H9 (cell line): ENCODE data around the gene NEB. TPM values are rescaled to one million over a fixed set of nuclear protein-coding genes. Genes with fewer than 3 reads are reported as not detected.

Experiments
- DNase-seq: peaks from one replicate; pipeline ENCODE4 v3.0.0-alpha.2; 2017
- H2AFZ ChIP-seq: one replicate; pipeline ENCODE4 v1.6.1; 2013; ENCODE audit warnings: mild to moderate bottlenecking, low read length, control low read depth, moderate library complexity
- H2AK5ac ChIP-seq: 2 replicates; pipeline ENCODE4 v1.6.1; 2013; ENCODE audit warnings: low read length, control low read depth, mixed read lengths; ENCODE audit not compliant: insufficient read length
- H2BK120ac ChIP-seq: one replicate; pipeline ENCODE4 v1.6.1; 2013; ENCODE audit warnings: low read depth, mild to moderate bottlenecking, low read length, control low read depth, inconsistent platforms; ENCODE audit not compliant: poor library complexity, severe bottlenecking
- H2BK12ac ChIP-seq: 2 replicates; pipeline ENCODE4 v1.6.1; 2013; ENCODE audit warnings: low read length, control low read depth, mixed read lengths, low read depth; ENCODE audit not compliant: insufficient read length
- H2BK15ac ChIP-seq: 2 replicates; pipeline ENCODE4 v1.6.1; 2013; ENCODE audit warnings: low read depth, low read length, control low read depth
- H2BK20ac ChIP-seq: one replicate; pipeline ENCODE4 v1.6.1; 2013; ENCODE audit warnings: low read depth, mild to moderate bottlenecking, low read length, control low read depth, inconsistent platforms; ENCODE audit not compliant: poor library complexity, severe bottlenecking
- H2BK5ac ChIP-seq: 2 replicates; pipeline ENCODE4 v1.6.1; 2013; ENCODE audit warnings: low read length, control low read depth, mixed read lengths; ENCODE audit not compliant: insufficient read length
- H3K14ac ChIP-seq: 2 replicates; pipeline ENCODE4 v1.6.1; 2013; ENCODE audit warnings: low read length, control low read depth; ENCODE audit not compliant: insufficient read depth
- H3K18ac ChIP-seq: 2 replicates; pipeline ENCODE4 v1.6.1; 2013; ENCODE audit warnings: low read depth, mild to moderate bottlenecking, mixed read lengths, low read length, control low read depth; ENCODE audit not compliant: insufficient read length
- H3K23ac ChIP-seq: 2 replicates; pipeline ENCODE4 v1.6.1; 2013; ENCODE audit warnings: low read length, control low read depth, mixed read lengths, low read depth; ENCODE audit not compliant: insufficient read length
- H3K23me2 ChIP-seq: 2 replicates; pipeline ENCODE4 v1.6.1; 2013; ENCODE audit warnings: low read depth, mild to moderate bottlenecking, mixed read lengths, low read length, control low read depth; ENCODE audit not compliant: insufficient read length, poor library complexity, severe bottlenecking
- H3K27ac ChIP-seq: 2 replicates; pipeline ENCODE4 v1.5.1; 2013; ENCODE audit warnings: low read length, control low read depth, mixed read lengths, low read depth; ENCODE audit not compliant: insufficient read length
- H3K27me3 ChIP-seq: 2 replicates; pipeline ENCODE4 v1.6.1; 2013; ENCODE audit warnings: low read length, control low read depth, inconsistent platforms; ENCODE audit not compliant: insufficient read depth
- H3K4ac ChIP-seq: 2 replicates; pipeline ENCODE4 v1.6.1; 2013; ENCODE audit warnings: low read depth, mild to moderate bottlenecking, control low read depth, inconsistent platforms, low read length, moderate library complexity
- H3K4me1 ChIP-seq: 2 replicates; pipeline ENCODE4 v1.6.1; 2013; ENCODE audit warnings: low read length, control low read depth, inconsistent platforms; ENCODE audit not compliant: insufficient read depth
- H3K4me2 ChIP-seq: 2 replicates; pipeline ENCODE4 v1.6.1; 2013; ENCODE audit warnings: low read length, control low read depth, mixed read lengths; ENCODE audit not compliant: insufficient read length, insufficient read depth
- H3K56ac ChIP-seq: 2 replicates; pipeline ENCODE4 v1.6.1; 2013; ENCODE audit warnings: low read depth, mild to moderate bottlenecking, mixed read lengths, low read length, control low read depth; ENCODE audit not compliant: insufficient read length
- H3K79me1 ChIP-seq: 2 replicates; pipeline ENCODE4 v1.6.1; 2013; ENCODE audit warnings: low read depth, mild to moderate bottlenecking, moderate library complexity, low read length, control low read depth, inconsistent platforms; ENCODE audit not compliant: insufficient read depth, poor library complexity, severe bottlenecking
- H3K79me2 ChIP-seq: 2 replicates; pipeline ENCODE4 v1.6.1; 2013; ENCODE audit warnings: low read length, control low read depth, inconsistent platforms; ENCODE audit not compliant: insufficient read depth
- H3K9ac ChIP-seq: 2 replicates; pipeline ENCODE4 v1.6.1; 2013; ENCODE audit warnings: low read length, control low read depth, mixed read lengths; ENCODE audit not compliant: insufficient read length; ENCODE audit errors: extremely low read depth
- H3K9me3 ChIP-seq: one replicate; pipeline ENCODE4 v1.6.1; 2013; ENCODE audit warnings: low read depth, low read length, inconsistent platforms; ENCODE audit not compliant: control insufficient read depth
- H3T11ph ChIP-seq: one replicate; pipeline ENCODE4 v1.6.1; 2013; ENCODE audit warnings: mild to moderate bottlenecking, low read length, control low read depth, inconsistent platforms
- H4K20me1 ChIP-seq: one replicate; pipeline ENCODE4 v1.6.1; 2013; ENCODE audit not compliant: control insufficient read depth, insufficient read length, insufficient read depth
- H4K5ac ChIP-seq: 2 replicates; pipeline ENCODE4 v1.6.1; 2013; ENCODE audit warnings: low read depth, mild to moderate bottlenecking, mixed read lengths, low read length, control low read depth; ENCODE audit not compliant: insufficient read length
- H4K8ac ChIP-seq: replicated peaks from 2 replicates; pipeline ENCODE4 v1.6.1; 2013; ENCODE audit warnings: low read length, control low read depth, mixed read lengths, low read depth; ENCODE audit not compliant: insufficient read length
- H4K91ac ChIP-seq: 2 replicates; pipeline ENCODE4 v1.6.1; 2013; ENCODE audit warnings: low read depth, mild to moderate bottlenecking, moderate library complexity, mixed read lengths, low read length, control low read depth; ENCODE audit not compliant: insufficient read length
- H3K27ac Mint-ChIP-seq, 3 experiments: 2 replicates in 2 of 3; 3 replicates in 1 of 3; pipeline ENCODE4 v1.8.0; 2020 to 2021; ENCODE audit warnings: mixed read lengths in 3 of 3, mild to moderate bottlenecking in 1 of 3, moderate library complexity in 1 of 3
- H3K27me3 Mint-ChIP-seq: 2 replicates; pipeline ENCODE4 v1.8.0; 2021; ENCODE audit warnings: low read depth, mild to moderate bottlenecking, moderate library complexity, mixed read lengths
- H3K36me3 Mint-ChIP-seq, 3 experiments: 2 replicates in 2 of 3; 3 replicates in 1 of 3; pipeline ENCODE4 v1.8.0; 2020 to 2021; ENCODE audit warnings: low read depth in 3 of 3, mixed read lengths in 3 of 3; ENCODE audit not compliant: insufficient read depth in 1 of 3
- H3K4me1 Mint-ChIP-seq, 2 experiments: 2 replicates each; pipeline ENCODE4 v1.8.0; 2020; ENCODE audit warnings: mixed read lengths in 2 of 2
- H3K4me3 Mint-ChIP-seq, 2 experiments: 2 replicates in 1 of 2; 3 replicates in 1 of 2; pipeline ENCODE4 v1.8.0; 2020 to 2021; ENCODE audit warnings: mild to moderate bottlenecking in 2 of 2, mixed read lengths in 2 of 2, moderate library complexity in 1 of 2
- H3K9me3 Mint-ChIP-seq, 2 experiments: 2 replicates in 1 of 2; 3 replicates in 1 of 2; pipeline ENCODE4 v1.8.0; 2020; ENCODE audit warnings: mild to moderate bottlenecking in 2 of 2, mixed read lengths in 2 of 2, moderate library complexity in 1 of 2
- CTCF ChIP-seq: fragments of 200-600 bp; sonication (generic); conservative IDR thresholded peaks from 3 replicates; pipeline ENCODE4 v1.8.0; 2021; ENCODE audit warnings: antibody characterized with exemption, mild to moderate bottlenecking
- WGBS: extraction: QIAGEN DNeasy Blood & Tissue Kit; methylation state at CpG from one replicate; pipeline ENCODE4 v1.1.7; 2013; ENCODE audit warnings: missing lambda C conversion rate, low lambda C conversion rate, mixed read lengths; ENCODE audit not compliant: insufficient read length; ENCODE audit errors: extremely low coverage; 5-methylcytosine and 5-hydroxymethylcytosine counted together
- total RNA-seq: library from RNA; stranded (reverse); gene quantifications from 2 replicates; pipeline ENCODE4 v1.2.1, GENCODE V29; 2021

The NEB gene
- total RNA-seq, 1 experiment from 2014 or later: 0.98 TPM

- H3K4me1 Mint-ChIP-seq: peaks cover 6 to 7% of the 10 kb centered on the region in 2 experiments; a peak in 3 of 4 replicates
These were observed 20.1 kb upstream of the NEB start for GRCh38 chr2:151754253-151754897.

More at GRCh38 chr2:151754253-151754897, 20.1 kb upstream of the NEB start:
- no peaks in the 10 kb centered on the region for H4K20me1 ChIP-seq
- no peaks in the 10 kb centered on the region for H3K79me1 ChIP-seq
- no peak overlapping the region for H2BK12ac ChIP-seq
- no peak overlapping the region for H2BK15ac ChIP-seq
- H3K4me1 ChIP-seq: peaks cover 2% of the 10 kb centered on the region
- no peak overlapping the region for H4K8ac ChIP-seq
- H3K27me3 ChIP-seq: no peaks in the 10 kb centered on the region
- H2AK5ac ChIP-seq: no peak overlapping the region
- no peak overlapping the region for H2BK120ac ChIP-seq
- DNase-seq: no peak
- H4K91ac ChIP-seq: no peak overlapping the region
- H3K4me2 ChIP-seq: no peak overlapping the region
- H3K4ac ChIP-seq: no peak overlapping the region
- H2BK20ac ChIP-seq: no peak overlapping the region
- Mint-ChIP-seq H3K4me3 (no peak overlapping the region), H3K27me3 (no peaks in the 10 kb centered on the region), H3K9me3 (no peaks in the 10 kb centered on the region; a peak in 1 of 5 replicates), H3K27ac (no peak overlapping the region), H3K36me3 (no peaks in the 10 kb centered on the region)
- H3K14ac ChIP-seq: no peak overlapping the region
- TF ChIP-seq CTCF: no peak
- no peaks in the 10 kb centered on the region for H3K79me2 ChIP-seq
- H3K23me2 ChIP-seq: no peaks in the 10 kb centered on the region
- no peak overlapping the region for H3K9ac ChIP-seq
- H3K9me3 ChIP-seq: no peaks in the 10 kb centered on the region
- WGBS: no CpG with 5 or more reads among the region's 1 CpG
- H2AFZ ChIP-seq: no peak overlapping the region
- no peak overlapping the region for H3K27ac ChIP-seq
- no peak overlapping the region for H3K56ac ChIP-seq
- H3K23ac ChIP-seq: no peak overlapping the region
- no peak overlapping the region for H2BK5ac ChIP-seq
- no peak overlapping the region for H3K18ac ChIP-seq
- H3T11ph ChIP-seq: no peak overlapping the region
- no peak overlapping the region for H4K5ac ChIP-seq
